ENCODE results near the gene UGT1A6. TPM values are rescaled to one million over a fixed set of nuclear protein-coding genes. Genes with fewer than 3 reads are reported as not detected.

Gene UGT1A6
- total and polyA plus RNA-seq, 2 experiments from 2014 or later: not detected

GRCh38 chr2:233758849-233759248 lies 66.2 kb downstream of the UGT1A6 start (continued):
- TF ChIP-seq, protein P1, sequence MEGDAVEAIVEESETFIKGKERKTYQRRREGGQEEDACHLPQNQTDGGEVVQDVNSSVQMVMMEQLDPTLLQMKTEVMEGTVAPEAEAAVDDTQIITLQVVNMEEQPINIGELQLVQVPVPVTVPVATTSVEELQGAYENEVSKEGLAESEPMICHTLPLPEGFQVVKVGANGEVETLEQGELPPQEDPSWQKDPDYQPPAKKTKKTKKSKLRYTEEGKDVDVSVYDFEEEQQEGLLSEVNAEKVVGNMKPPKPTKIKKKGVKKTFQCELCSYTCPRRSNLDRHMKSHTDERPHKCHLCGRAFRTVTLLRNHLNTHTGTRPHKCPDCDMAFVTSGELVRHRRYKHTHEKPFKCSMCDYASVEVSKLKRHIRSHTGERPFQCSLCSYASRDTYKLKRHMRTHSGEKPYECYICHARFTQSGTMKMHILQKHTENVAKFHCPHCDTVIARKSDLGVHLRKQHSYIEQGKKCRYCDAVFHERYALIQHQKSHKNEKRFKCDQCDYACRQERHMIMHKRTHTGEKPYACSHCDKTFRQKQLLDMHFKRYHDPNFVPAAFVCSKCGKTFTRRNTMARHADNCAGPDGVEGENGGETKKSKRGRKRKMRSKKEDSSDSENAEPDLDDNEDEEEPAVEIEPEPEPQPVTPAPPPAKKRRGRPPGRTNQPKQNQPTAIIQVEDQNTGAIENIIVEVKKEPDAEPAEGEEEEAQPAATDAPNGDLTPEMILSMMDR (conservative IDR thresholded peaks at IDR 0.05; ENCODE audit: low read depth in 2 of 2): no peak
- TF ChIP-seq, protein P2, sequence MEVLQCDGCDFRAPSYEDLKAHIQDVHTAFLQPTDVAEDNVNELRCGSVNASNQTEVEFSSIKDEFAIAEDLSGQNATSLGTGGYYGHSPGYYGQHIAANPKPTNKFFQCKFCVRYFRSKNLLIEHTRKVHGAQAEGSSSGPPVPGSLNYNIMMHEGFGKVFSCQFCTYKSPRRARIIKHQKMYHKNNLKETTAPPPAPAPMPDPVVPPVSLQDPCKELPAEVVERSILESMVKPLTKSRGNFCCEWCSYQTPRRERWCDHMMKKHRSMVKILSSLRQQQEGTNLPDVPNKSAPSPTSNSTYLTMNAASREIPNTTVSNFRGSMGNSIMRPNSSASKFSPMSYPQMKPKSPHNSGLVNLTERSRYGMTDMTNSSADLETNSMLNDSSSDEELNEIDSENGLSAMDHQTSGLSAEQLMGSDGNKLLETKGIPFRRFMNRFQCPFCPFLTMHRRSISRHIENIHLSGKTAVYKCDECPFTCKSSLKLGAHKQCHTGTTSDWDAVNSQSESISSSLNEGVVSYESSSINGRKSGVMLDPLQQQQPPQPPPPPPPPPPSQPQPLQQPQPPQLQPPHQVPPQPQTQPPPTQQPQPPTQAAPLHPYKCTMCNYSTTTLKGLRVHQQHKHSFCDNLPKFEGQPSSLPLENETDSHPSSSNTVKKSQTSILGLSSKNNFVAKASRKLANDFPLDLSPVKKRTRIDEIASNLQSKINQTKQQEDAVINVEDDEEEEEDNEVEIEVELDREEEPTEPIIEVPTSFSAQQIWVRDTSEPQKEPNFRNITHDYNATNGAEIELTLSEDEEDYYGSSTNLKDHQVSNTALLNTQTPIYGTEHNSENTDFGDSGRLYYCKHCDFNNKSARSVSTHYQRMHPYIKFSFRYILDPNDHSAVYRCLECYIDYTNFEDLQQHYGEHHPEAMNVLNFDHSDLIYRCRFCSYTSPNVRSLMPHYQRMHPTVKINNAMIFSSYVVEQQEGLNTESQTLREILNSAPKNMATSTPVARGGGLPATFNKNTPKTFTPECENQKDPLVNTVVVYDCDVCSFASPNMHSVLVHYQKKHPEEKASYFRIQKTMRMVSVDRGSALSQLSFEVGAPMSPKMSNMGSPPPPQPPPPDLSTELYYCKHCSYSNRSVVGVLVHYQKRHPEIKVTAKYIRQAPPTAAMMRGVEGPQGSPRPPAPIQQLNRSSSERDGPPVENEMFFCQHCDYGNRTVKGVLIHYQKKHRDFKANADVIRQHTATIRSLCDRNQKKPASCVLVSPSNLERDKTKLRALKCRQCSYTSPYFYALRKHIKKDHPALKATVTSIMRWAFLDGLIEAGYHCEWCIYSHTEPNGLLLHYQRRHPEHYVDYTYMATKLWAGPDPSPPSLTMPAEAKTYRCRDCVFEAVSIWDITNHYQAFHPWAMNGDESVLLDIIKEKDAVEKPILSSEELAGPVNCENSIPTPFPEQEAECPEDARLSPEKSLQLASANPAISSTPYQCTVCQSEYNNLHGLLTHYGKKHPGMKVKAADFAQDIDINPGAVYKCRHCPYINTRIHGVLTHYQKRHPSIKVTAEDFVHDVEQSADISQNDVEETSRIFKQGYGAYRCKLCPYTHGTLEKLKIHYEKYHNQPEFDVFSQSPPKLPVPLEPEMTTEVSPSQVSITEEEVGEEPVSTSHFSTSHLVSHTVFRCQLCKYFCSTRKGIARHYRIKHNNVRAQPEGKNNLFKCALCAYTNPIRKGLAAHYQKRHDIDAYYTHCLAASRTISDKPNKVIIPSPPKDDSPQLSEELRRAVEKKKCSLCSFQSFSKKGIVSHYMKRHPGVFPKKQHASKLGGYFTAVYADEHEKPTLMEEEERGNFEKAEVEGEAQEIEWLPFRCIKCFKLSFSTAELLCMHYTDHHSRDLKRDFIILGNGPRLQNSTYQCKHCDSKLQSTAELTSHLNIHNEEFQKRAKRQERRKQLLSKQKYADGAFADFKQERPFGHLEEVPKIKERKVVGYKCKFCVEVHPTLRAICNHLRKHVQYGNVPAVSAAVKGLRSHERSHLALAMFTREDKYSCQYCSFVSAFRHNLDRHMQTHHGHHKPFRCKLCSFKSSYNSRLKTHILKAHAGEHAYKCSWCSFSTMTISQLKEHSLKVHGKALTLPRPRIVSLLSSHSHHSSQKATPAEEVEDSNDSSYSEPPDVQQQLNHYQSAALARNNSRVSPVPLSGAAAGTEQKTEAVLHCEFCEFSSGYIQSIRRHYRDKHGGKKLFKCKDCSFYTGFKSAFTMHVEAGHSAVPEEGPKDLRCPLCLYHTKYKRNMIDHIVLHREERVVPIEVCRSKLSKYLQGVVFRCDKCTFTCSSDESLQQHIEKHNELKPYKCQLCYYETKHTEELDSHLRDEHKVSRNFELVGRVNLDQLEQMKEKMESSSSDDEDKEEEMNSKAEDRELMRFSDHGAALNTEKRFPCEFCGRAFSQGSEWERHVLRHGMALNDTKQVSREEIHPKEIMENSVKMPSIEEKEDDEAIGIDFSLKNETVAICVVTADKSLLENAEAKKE (CRISPR knock-in tag; IDR thresholded peaks at IDR 0.05): no peak
- TF ChIP-seq EZH2phosphoT487 (IDR thresholded peaks at IDR 0.05; ENCODE audit: unreplicated experiment): no peak
- TF ChIP-seq POLR2AphosphoS5 (IDR thresholded peaks at IDR 0.05; ENCODE audit: low read depth): no peak
- no peak for TF ChIP-seq ZNF114 (CRISPR knock-in tag; IDR thresholded peaks at IDR 0.05)

DNA sequence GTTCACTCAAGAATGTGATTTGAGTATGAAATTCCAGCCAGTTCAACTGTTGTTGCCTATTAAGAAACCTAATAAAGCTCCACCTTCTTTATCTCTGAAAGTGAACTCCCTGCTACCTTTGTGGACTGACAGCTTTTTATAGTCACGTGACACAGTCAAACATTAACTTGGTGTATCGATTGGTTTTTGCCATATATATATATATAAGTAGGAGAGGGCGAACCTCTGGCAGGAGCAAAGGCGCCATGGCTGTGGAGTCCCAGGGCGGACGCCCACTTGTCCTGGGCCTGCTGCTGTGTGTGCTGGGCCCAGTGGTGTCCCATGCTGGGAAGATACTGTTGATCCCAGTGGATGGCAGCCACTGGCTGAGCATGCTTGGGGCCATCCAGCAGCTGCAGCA lies 67.4 kb downstream of the UGT1A6 start, which contains the start of gene UGT1A1:
TSS of gene UGT1A1 (plus strand) at position 228 of the 400 bp plus-strand sequence. CDS start at position 246, 18 bp downstream.
- Mint-ChIP-seq H3K9me3 (peaks cover 4% of the 10 kb centered on the region; the same call in 1 of the 3 replicates), H3K4me3 (no peak within 1 kb of the TSS), H3K4me1 (no peaks in the 10 kb centered on the region; the same call in 2 of the 3 replicates), H3K27ac (no peak within 1 kb of the TSS), H3K27me3 (ENCODE audit: insufficient read depth, low read depth, poor library complexity) (no peaks in the 10 kb centered on the region), H3K36me3 (ENCODE audit: low read depth) (no peaks in the 10 kb centered on the region)
- H3K4me3 ChIP-seq: no peak within 1 kb of the TSS
- H3K27me3 ChIP-seq (ENCODE audit: insufficient read depth): no peaks in the 10 kb centered on the region
- H4K20me1 ChIP-seq (replicated peaks; ENCODE audit: insufficient read depth): no peaks in the 10 kb centered on the region
- no peaks in the 10 kb centered on the region for H3F3A ChIP-seq (replicated peaks; ENCODE audit: low read depth)
- H3K9me2 ChIP-seq (ENCODE audit: insufficient read depth): no peaks in the 10 kb centered on the region; the same call in 1 of the 2 replicates
- DNase-seq (ENCODE audit: low spot score) (no peak), ATAC-seq (no peak)
- no peak within 1 kb of the TSS for H3K4me2 ChIP-seq
- H3K36me3 ChIP-seq (ENCODE audit: insufficient read depth): no peaks in the 10 kb centered on the region
- H3K4me1 ChIP-seq (ENCODE audit: insufficient read depth): no peaks in the 10 kb centered on the region
- H3K27ac ChIP-seq (ENCODE audit: low read depth): no peak within 1 kb of the TSS
- no peaks in the 10 kb centered on the region for H3K79me2 ChIP-seq (replicated peaks; ENCODE audit: insufficient read depth)
- H2AFZ ChIP-seq: no peak within 1 kb of the TSS
- TF ChIP-seq EZH2 (IDR thresholded peaks at IDR 0.05; ENCODE audit: low read depth, unreplicated experiment): no peak
- TF ChIP-seq JUNB (IDR thresholded peaks at IDR 0.05; ENCODE audit: unreplicated experiment): no peak
- no peak for TF ChIP-seq EZH2phosphoT487 (IDR thresholded peaks at IDR 0.05; ENCODE audit: unreplicated experiment)
- no peak for TF ChIP-seq STAT1 (IDR thresholded peaks at IDR 0.05; ENCODE audit: unreplicated experiment)
- TF ChIP-seq, protein P3, sequence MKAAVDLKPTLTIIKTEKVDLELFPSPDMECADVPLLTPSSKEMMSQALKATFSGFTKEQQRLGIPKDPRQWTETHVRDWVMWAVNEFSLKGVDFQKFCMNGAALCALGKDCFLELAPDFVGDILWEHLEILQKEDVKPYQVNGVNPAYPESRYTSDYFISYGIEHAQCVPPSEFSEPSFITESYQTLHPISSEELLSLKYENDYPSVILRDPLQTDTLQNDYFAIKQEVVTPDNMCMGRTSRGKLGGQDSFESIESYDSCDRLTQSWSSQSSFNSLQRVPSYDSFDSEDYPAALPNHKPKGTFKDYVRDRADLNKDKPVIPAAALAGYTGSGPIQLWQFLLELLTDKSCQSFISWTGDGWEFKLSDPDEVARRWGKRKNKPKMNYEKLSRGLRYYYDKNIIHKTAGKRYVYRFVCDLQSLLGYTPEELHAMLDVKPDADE (IDR thresholded peaks at IDR 0.05): no peak
- no peak for TF ChIP-seq NANOG (IDR thresholded peaks at IDR 0.05; ENCODE audit: borderline replicate concordance)
- TF ChIP-seq, protein P1 (conservative IDR thresholded peaks at IDR 0.05; ENCODE audit: low read depth in 2 of 2): no peak
- no peak for TF ChIP-seq ZNF331 (CRISPR knock-in tag; IDR thresholded peaks at IDR 0.05; ENCODE audit: low read depth)
- TF ChIP-seq ZNF114 (CRISPR knock-in tag; IDR thresholded peaks at IDR 0.05): no peak
- no peak for TF ChIP-seq CREB1 (CRISPR knock-in tag; IDR thresholded peaks at IDR 0.05; ENCODE audit: low read depth)

Data from GM23338 (cell line).